CD4-positive, alpha-beta T cell treated with Interleukin-2 at 100 ng/mL for 4 hours (primary cell): ENCODE results near the gene HLA-DMB.

Source experiments
- DNase-seq: peaks from one replicate; pipeline ENCODE4 v3.0.0-alpha.2; 2020; ENCODE audit warnings: low spot score

HLA-DMB gene

DNA sequence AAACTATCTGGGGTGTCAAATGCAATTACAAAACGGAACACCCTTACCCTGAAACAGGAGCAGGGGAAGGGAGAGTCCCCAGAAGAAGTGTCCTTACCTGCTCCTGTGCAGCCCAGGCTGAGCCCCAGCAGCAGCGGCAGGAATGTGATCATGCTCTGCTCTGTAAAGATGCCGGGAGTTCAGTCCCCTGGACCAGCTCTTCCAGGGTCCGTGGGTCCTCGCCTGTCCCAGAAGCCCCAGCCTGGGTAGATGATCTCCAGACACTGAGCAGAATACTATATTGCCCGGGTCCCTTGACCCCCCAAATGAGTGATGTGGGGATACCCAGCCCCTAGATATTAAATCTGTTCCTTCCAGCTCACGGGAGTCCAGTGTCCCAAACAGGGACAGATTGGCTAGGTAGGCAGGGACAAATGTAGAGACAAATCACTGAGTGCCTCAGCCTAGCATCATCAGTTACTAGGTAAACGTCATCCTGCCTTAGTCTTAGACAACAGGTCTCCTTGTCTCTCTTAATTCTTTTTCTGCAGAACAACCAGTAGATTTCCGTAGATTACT is at the start of gene HLA-DMB:
Gene HLA-DMB (minus strand): TSS at position 373 of the 558 bp plus-strand sequence. CDS start 221 bp downstream, at position 152.
- DNase-seq, result peak; percentile 80

DNA sequence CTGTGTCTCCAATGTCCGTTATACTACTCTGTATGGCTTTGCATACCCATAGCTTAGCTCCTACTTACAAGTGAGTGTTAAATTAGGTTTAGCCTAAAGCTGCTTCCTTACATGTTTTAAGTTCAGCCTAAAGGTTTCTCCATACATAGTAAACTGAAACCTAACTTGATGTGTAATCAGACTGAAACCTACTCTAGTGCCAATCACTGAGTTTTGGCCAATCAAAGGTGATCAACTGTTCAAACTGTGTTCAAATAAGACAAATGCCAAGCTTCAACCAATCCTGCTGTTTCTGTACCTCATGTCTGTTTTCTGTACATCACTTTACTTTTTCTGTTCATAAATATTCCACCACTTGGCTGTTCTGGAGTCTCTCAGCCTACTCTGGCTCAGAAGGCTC is 48.5 kb upstream of the HLA-DMB start:
- DNase-seq, result no peak

DNA sequence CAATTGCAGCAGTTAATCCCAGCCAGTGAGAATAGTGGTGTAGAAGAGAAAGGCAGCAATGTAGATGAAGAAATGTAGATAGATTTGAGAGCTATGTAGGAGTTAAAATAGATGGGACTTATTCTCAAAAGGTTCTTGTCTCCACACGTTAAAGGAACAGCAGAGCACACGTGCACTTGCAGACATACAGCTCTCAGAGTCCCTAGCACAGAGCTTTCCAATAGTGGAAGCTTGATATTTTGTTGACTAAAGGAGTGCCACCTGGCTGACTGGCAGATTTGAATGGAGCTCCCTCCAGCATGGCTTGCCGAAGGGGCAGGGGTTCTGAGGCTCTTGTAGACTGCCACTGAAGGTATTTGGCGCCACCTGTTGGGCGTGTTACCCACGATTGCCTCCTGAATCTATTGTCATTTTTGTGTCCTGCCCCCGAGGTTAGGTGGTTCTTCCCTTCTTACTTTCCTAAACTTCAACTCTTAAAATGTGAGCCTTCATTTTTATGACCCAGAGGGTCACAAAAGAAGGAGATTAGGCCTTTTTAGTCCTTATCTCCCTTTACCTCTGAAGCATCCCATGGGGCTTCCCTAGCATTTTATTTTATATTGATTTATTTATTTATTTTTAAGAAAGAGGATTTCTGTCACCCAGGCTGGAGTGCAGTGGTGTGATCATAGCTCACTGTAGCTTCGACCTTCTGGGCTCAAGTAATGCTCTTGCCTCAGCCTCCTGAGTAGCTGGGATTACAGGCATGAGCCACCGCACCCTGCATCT is 44.0 kb upstream of the HLA-DMB start:
- DNase-seq, result peak; percentile 90

DNA sequence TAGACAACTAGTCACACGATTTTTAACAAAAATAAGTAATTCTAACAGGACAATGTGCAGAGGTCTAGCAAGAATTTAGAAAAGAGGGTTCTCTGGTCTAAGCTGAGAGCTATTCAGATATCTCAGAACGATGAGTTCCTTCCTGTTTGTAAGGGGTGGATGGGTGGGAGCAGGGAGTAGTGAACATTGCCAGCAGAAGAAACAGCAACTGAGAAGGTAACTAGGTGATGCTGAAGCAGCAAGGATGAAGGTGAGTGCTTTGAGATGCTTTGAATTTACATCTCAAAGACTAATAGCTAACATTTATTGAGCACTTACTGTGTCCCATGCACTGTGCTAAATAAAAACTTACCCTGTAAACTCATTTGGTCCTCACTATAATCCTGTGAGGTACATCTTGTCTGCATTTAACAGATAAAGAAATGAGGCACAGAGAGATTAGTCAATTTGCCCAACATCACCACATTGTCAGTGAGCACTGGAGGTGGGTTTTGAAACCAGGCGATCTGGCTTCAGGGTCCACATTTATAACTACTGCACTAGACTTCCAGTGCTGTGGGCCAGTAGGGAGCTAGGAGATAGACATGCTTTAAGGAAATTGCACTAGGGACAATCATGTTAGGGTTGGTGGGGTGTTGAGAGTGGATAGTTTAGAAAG is 43.3 kb upstream of the HLA-DMB start:
- DNase-seq, result no peak

DNA sequence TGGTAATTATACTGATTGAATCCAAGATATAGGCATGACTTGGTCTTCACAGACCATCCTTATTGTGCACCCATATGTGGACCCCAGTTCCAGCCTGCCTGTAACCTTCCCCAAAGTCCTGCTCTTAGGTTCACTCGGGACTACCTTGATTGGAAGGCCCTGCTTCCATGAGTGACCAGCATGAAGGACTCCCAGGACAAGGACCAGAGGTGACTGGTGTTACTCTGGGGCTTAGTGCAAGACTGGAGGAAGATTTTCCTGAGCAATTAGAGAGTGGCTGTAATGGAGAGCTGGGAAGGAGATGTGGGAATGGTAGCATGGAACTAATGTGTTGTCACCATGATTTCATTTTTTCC is 42.6 kb upstream of the HLA-DMB start:
- no peak for DNase-seq

DNA sequence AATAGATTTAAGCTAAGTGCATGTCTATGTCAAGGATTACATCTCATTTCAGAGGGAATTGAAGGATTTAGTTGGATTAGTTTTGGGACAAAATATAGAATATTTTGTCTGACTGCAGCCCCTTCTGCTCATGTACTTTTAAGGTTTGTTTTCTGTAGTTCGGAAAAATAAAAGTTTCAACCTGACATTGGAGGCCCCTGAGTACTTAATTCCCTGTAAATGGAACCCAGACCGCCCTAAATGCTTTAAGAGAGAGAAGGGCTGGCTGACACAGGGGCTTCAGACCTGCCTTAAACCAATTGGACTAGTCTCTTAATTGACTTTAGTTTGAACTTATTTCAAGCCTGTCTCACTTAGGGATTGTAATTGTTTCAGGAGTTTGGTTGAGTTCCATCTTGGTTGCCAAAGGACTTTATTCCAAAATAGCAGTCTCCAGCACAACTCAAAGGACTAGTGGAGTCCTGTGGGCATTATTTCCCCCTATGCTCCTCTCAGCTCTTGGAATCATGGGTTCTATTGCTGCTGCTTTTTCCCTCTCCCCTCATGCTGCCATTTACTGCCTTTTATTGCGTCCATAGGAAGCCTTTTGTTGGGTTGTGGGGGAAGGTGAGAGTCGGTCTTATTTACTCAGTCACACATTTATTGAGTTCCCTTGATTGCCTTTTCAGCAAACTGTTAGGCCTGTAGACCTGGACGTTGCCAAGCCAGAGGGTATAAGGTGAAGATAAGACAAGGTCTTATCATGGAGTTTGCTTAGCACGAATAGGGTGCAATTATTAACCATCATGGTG is 42.1 kb upstream of the HLA-DMB start:
- DNase-seq, result no peak

DNA sequence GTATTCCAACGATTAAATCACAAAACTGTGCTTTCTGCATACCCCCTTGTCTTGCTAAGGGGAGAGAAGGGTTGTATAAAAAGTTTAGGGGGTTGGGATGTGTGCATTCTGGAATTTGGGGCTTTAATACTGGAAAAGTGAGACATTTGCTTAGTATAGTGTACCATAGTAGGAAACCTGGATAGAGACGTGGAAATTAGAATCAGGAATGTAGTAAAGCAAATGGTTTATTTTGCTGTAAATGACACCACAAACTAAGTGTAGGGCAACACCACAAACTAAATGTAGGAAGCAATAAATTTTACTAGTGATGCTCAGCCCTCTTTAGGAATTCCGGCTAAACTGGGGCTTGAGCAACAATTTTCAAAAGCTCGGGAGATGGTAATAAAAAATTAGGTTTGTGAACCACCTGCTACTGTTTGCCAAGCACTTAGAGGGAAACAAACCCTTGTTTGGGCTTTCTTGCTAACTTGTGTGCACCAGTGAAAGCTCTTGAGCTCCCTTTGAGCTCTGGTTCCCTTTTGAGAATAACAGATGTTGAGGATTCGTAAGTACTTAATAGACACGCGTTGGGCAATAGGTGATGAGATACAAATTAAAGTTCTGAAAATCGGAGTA is 41.4 kb upstream of the HLA-DMB start:
- no peak for DNase-seq

DNA sequence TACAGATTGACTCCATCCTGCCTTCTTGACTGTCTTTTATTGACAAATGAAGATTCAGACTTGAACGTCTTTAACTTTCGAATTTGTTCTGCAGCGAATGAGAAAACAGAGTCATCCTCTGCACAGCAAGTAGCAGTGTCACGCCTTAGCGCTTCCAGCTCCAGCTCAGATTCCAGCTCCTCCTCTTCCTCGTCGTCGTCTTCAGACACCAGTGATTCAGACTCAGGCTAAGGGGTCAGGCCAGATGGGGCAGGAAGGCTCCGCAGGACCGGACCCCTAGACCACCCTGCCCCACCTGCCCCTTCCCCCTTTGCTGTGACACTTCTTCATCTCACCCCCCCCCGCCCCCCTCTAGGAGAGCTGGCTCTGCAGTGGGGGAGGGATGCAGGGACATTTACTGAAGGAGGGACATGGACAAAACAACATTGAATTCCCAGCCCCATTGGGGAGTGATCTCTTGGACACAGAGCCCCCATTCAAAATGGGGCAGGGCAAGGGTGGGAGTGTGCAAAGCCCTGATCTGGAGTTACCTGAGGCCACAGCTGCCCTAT is 39.7 kb upstream of the HLA-DMB start:
- DNase-seq, result no peak

DNA sequence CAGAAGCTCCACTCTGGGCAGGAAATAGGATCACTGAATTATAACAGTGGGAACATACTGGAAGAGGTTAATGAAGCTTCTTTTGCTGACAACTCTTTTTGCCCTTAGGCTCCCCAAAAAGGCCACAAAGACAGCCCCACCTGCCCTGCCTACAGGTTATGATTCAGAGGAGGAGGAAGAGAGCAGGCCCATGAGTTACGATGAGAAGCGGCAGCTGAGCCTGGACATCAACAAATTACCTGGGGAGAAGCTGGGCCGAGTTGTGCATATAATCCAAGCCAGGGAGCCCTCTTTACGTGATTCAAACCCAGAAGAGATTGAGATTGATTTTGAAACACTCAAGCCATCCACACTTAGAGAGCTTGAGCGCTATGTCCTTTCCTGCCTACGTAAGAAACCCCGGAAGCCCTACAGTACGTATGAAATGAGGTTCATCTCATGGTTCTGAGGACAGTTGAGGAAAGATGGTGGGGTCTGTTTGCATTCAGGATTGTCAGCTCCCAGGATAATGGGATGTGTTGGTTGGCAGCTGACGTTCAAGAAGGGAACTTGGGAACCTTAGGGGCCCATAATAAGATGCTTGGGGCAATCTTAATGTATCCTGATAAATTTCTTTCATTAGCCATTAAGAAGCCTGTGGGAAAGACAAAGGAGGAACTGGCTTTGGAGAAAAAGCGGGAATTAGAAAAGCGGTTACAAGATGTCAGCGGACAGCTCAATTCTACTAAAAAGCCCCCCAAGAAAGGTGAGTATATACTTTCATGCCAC is 39.1 kb upstream of the HLA-DMB start:
- DNase-seq, result no peak

DNA sequence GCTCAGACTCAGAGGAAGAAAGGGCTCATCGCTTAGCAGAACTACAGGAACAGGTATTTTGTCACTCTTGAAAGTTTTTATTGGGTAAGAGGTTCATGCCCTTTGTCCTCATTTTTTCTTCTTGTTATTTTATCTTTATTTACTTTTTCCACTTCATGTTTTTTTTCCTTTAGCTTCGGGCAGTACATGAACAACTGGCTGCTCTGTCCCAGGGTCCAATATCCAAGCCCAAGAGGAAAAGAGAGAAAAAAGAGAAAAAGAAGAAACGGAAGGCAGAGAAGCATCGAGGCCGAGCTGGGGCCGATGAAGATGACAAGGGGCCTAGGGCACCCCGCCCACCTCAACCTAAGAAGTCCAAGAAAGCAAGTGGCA is 37.1 kb upstream of the HLA-DMB start:
- no peak for DNase-seq

DNA sequence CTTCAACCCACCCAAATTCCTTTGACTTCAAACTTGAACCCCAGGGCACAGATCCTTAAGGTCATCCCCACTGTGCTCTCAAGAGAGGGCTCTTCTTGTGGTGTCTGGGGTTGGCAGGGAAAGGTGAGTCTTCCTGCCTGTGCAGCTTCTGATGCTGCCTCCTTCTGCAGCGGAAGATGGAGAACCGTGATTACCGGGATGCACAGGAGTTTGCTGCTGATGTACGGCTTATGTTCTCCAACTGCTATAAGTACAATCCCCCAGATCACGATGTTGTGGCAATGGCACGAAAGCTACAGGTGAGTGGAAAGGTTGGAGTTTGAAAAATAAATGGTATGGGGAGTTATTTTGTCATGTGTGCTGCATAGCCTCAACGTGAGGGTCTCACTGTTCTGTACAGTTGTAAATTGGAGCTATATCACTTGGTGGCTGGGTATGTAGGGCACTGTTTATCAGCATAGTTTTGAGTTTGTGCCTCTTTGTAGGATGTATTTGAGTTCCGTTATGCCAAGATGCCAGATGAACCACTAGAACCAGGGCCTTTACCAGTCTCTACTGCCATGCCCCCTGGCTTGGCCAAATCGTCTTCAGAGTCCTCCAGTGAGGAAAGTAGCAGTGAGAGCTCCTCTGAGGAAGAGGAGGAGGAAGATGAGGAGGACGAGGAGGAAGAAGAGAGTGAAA is 36.6 kb upstream of the HLA-DMB start:
- no peak for DNase-seq

DNA sequence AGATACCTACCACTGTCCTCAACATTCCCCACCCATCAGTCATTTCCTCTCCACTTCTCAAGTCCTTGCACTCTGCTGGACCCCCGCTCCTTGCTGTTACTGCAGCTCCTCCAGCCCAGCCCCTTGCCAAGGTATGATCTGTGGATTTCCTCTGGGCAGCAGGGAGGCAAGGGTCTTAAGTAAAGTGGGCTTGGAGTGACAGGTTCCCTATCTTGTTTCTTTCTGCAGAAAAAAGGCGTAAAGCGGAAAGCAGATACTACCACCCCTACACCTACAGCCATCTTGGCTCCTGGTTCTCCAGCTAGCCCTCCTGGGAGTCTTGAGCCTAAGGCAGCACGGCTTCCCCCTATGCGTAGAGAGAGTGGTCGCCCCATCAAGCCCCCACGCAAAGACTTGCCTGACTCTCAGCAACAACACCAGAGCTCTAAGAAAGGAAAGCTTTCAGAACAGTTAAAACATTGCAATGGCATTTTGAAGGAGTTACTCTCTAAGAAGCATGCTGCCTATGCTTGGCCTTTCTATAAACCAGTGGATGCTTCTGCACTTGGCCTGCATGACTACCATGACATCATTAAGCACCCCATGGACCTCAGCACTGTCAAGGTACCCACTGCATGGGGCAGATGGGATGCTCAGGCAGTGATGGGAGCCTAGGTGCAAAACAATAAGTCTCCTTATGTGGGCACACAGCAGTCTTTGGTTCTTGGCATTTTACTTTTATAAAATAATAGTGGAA is 35.7 kb upstream of the HLA-DMB start:
- DNase-seq, result no peak

DNA sequence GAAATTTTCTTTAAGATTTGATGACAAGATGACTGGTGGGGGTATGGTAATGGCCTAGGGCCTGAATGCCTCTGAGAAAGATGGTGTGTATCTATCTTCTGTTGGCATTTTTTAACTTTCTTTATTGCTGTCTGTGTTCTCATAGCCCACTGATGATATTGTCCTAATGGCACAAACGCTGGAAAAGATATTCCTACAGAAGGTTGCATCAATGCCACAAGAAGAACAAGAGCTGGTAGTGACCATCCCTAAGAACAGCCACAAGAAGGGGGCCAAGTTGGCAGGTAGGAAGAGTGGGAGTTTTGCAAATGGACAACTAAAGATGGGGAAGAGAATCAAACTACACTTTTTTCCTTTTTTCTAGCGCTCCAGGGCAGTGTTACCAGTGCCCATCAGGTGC is 35.1 kb upstream of the HLA-DMB start:
- no peak for DNase-seq

DNA sequence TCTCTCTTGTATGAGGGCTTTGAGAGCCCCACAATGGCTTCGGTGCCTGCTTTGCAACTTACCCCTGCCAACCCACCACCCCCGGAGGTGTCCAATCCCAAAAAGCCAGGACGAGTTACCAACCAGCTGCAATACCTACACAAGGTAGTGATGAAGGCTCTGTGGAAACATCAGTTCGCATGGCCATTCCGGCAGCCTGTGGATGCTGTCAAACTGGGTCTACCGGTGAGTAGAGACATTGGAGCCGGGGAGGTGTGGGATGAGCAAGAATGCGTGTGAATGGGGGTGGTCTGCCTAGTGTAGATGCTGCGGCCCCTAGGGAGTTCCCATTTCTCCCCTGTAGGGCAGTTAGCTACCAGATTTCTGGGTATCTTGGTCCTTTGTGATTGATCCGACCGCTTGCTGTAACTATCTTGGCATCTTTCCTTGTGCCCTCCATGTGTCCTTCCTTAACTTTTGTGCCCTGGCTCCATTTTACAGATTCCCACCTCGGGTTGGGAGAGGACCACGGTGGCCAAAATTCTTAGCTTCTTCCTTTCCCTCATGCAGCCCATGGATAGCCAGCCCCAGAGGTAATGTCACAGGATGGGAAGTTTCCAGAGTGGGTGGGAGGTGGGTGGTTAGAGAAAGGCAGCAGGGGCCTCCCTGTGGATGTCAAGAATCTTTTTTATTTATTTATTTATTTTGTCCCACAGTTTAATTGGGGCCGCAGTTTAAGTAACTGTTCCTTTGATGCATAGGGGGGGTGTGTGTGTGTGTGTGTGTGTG is 33.9 kb upstream of the HLA-DMB start:
- no peak for DNase-seq

DNA sequence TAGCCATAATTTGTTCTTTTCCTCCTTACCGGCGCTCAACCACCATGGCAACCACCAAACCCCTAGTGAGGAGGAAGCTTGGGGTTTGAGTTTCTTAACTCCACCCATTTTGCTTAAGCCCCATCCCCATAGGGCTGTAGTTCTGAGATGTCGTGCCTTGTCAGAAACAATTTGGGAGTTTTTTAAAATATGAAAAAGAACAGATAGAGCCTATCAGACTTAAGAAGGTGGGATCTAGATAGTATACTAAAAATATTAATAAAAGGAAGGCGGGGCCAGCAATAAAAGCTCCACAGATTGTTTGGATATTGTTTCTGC is 33.1 kb upstream of the HLA-DMB start:
- peak; percentile 51 for DNase-seq

DNA sequence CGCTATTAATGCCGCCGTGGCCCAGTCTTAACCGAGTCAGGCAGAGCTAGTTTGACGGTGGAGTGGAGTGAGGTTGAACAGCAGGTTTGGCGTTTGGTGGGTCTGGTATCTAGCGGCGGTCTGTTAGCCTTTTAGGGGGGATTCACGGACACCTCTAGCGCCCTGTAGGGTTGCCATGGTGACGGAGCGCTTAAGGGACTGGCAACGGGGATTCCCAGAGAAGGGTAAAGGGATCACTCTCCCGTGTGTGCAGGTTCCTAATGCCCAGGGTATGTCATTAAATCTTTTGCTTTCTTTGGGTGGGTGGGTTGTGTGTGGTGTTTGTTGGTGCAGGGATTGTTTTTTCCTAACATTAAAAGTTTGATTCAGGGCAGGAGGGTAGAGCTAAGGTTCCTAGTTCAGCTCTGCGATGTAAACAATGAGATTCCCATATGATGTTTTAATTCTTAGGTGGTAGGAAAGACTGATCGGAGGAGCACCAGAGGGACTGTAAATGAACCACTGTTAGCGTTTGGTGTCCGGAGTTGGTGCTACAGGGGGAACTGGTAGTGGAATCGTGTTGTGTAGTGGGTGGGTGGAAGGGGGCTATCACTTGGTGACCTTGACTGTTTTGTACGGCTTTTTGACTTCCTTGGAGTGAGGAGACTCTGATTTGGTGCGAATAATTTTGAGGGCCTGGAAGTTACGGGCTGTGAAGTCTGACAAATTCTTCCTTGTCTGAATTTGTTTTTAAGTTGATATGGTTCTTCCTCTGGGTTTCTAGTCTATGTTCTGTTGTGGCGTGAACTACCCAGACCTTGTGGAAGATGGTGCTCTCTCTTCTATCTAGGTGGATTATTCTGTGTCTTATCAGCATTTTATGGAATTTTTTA is 32.6 kb upstream of the HLA-DMB start:
- peak; percentile 63 for DNase-seq

DNA sequence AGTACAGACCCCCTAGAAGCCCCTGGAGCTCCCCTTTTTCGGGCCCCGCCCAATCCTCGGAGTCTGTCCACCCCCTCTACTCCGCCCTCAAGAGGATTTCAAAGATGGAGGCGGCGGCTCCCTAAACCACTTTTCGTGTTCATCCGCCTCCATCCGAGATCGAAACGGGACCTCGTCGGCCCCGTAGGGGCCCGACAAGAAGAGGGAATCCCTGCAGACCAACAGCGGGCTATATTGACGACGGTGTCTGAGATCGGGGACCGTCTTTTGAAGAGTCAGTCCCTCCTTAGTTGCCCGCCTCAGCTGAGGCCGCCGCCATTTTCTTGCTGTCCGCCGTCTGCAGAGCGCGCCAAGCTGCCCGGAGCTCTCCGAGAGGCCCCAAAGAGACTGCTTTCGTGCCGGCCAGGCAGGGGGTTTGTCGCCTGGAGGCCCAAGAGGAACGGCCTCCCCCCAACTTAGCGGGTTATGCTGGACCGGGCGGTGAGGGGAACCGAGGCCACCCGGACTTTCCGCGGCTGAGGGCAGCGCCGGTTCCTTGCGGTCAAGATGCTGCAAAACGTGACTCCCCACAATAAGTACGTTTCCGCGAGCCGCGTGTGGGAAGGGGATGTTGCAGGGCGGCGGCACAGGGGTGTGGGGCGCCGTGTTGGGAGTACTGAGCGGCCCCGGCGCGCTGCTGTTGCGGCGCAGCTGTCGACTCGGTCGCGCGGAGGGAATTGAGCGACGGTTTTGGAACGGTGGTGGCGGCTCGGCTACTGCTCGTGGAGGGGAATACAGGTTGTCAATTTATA is 31.7 kb upstream of the HLA-DMB start:
- DNase-seq, result peak; percentile 54
